Peyer's patch (tissue), 4 donors: Measurements from ENCODE around the gene P2RX6.

ENCODE experiments used
- CTCF ChIP-seq, 6 experiments: fragments of 450-650 bp in 4 of 6; fragments of 200-600 bp in 2 of 6; sonication (generic) in 1 of 6; IDR thresholded peaks; one replicate each; pipeline ENCODE4 v1.5.1; 2017 to 2019; ENCODE audit warnings: antibody characterized with exemption in 6 of 6, mild to moderate bottlenecking in 3 of 6, moderate library complexity in 1 of 6
- POLR2A ChIP-seq, 2 donors: fragments of 450-650 bp; IDR thresholded peaks; one replicate each; pipeline ENCODE4 v1.5.1; 2017; ENCODE audit warnings: antibody characterized with exemption in 2 of 2, mild to moderate bottlenecking in 2 of 2, moderate library complexity in 2 of 2

GRCh38 chr22:21010426-21011113 lies 4.4 kb upstream of the P2RX6 start:
- TF ChIP-seq POLR2A (IDR thresholded peaks at IDR 0.05): no peak
- no peak for TF ChIP-seq CTCF (IDR thresholded peaks at IDR 0.05)
